Effector memory CD4-positive, alpha-beta T cell (primary cell): ENCODE measurements around the gene PEMT.

ENCODE experiments used
- DNase-seq, 3 donors: peaks; one replicate each; pipeline ENCODE4 v3.0.0-alpha.2; 2020
- H3K27ac ChIP-seq: 2 replicates; pipeline ENCODE4 v1.7.0; 2013; ENCODE audit warnings: mild to moderate bottlenecking, low read length, moderate library complexity; ENCODE audit not compliant: insufficient read depth, poor library complexity, severe bottlenecking
- H3K27me3 ChIP-seq: replicated peaks from 2 replicates; pipeline ENCODE4 v1.7.0; 2013; ENCODE audit warnings: mild to moderate bottlenecking, low read length; ENCODE audit not compliant: insufficient read depth, control insufficient read depth, poor library complexity, severe bottlenecking
- H3K36me3 ChIP-seq: 2 replicates; pipeline ENCODE4 v1.7.0; 2013; ENCODE audit warnings: mild to moderate bottlenecking, low read length, moderate library complexity; ENCODE audit not compliant: control insufficient read depth, insufficient read depth
- H3K4me1 ChIP-seq: 2 replicates; pipeline ENCODE4 v1.7.0; 2013; ENCODE audit warnings: low read length, mild to moderate bottlenecking; ENCODE audit not compliant: control insufficient read depth, insufficient read depth, poor library complexity, severe bottlenecking
- H3K4me3 ChIP-seq: 2 replicates; pipeline ENCODE4 v1.7.0; 2013; ENCODE audit warnings: low read length, low read depth, mild to moderate bottlenecking; ENCODE audit not compliant: insufficient read depth, poor library complexity, severe bottlenecking
- H3K9me3 ChIP-seq: 2 replicates; pipeline ENCODE4 v1.7.0; 2013; ENCODE audit warnings: mild to moderate bottlenecking, low read length, moderate library complexity; ENCODE audit not compliant: control insufficient read depth

PEMT gene

DNA sequence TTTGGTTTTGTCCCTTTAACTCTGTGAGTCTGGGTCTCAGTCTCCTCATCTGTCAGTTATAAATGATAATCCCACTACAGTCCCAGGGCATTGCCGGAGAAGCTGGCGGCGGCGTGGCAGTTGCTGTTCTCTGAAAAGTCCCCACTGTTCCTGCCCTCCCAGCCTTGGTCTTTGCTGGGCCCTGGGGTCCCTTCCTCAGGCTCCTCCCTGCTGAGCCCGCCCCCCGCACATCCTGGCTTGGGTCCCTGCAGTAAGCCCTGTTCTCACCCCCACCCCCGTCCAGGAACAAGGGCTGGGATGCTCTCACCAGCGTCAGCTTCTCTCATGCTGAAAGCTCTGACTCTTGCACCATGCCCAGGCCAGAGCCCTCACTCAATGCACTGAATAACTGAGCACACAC, 35.3 kb upstream of the PEMT start:
- Histone ChIP-seq H3K4me1 (no peaks in the 10 kb centered on the region), H3K9me3 (no peaks in the 10 kb centered on the region), H3K36me3 (no peaks in the 10 kb centered on the region), H3K4me3 (no peak overlapping the region), H3K27ac (no peak overlapping the region), H3K27me3 (no peaks in the 10 kb centered on the region)
- no peak for DNase-seq

DNA sequence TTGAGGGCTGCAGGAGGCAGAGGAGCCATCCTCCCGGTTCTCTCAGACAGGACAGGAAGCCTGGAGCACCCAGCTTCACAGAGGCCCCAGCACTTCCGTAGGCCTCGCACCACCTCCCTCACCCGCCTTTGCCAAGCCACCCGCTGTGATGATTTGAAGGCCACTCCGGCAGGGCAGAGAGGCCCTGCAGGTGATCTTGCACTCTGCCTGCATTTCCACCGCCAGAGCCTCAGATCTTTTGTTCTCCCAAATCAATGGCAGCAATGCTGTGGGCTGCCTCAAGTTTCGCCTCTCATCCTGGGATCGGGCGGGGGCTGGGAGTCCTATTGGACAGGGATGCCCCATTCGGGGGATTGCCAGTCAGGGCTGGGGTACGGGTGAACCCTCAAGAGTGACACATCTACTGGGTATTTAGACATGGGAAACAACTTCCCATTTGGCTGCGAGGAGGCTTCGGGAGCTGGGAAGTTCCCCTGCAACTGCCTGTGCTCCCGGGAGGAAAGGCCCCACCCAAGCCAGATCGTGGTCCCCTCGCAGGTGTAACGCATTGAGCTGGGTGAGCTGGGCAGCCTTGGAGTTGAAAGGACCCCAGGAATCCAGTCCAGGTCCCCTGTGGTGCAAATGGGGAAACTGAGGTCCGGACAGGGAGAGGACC, 34.8 kb upstream of the PEMT start:
- Histone ChIP-seq H3K27me3 (no peaks in the 10 kb centered on the region), H3K9me3 (no peaks in the 10 kb centered on the region), H3K36me3 (no peaks in the 10 kb centered on the region), H3K4me1 (no peaks in the 10 kb centered on the region), H3K27ac (no peak overlapping the region), H3K4me3 (no peak overlapping the region)
- no peak for DNase-seq

DNA sequence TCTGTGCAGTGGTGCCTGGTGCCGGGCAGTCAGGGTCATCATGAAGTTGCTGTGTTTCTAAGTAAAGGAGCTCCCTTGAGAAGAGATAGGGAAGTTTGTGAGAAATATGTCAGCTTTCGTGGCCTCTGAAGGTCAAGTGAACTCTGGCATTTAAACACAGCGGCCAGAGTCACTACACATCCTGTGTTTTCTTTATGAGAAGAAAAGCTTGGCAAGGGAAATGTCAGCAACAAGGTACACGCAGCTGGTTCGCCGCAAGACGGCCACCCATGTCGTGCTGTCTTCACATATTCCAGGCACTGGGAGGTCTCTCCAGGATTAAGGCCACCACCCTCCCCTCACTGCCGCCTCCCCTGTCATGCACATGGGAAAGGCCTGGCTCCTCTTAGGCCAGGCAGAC, 33.2 kb upstream of the PEMT start:
- Histone ChIP-seq H3K4me1 (no peaks in the 10 kb centered on the region), H3K9me3 (no peaks in the 10 kb centered on the region), H3K27me3 (no peaks in the 10 kb centered on the region), H3K36me3 (no peaks in the 10 kb centered on the region), H3K4me3 (no peak overlapping the region), H3K27ac (no peak overlapping the region)
- DNase-seq, result no peak

DNA sequence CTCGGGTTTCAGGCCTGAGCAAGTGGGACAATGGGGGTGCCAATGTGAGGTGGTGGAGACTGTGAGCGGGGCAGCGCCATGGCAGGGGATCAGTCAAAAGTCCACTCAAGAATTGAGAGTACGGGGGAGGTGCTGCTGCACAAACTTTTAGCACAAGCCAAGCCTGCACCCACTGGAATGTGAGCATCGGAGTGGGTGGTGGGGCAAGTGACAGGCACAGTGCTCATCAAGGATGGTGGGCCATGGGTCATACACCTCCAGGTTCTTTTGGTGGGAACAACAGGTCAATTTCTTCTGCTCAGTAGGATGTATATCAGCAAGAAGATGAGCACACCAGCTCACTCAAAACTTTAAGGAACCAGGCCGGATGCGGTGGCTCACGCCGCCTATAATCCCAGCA, 32.4 kb upstream of the PEMT start:
- Histone ChIP-seq H3K4me3 (no peak overlapping the region), H3K27ac (no peak overlapping the region), H3K4me1 (no peaks in the 10 kb centered on the region), H3K9me3 (no peaks in the 10 kb centered on the region), H3K27me3 (no peaks in the 10 kb centered on the region), H3K36me3 (no peaks in the 10 kb centered on the region)
- no peak for DNase-seq

DNA sequence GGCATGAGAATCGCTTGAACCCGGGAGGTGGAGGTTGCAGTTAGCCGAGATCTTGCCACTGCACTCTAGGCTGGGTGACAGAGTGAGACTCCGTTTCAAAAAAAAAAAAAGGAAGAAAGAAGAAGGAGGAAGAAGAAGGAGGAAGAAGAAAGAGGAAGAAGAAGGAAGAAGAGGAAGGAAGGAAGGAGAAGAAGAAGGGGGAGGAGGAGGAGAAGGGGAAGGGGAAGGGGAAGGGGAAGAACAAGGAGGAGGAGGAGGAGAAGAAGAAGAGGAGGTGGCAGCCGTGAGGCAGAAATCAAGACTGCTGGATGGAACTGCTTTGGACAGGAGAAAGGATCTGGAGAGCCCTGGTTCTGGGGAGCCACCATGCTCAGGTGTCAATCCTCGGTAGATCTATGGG, 29.7 kb upstream of the PEMT start:
- no peaks in the 10 kb centered on the region for H3K27me3 ChIP-seq
- H3K9me3 ChIP-seq, result no peaks in the 10 kb centered on the region
- no peak overlapping the region for H3K4me3 ChIP-seq
- H3K27ac ChIP-seq, result no peak overlapping the region
- H3K36me3 ChIP-seq, result no peaks in the 10 kb centered on the region
- H3K4me1 ChIP-seq, result no peaks in the 10 kb centered on the region
- no peak for DNase-seq

DNA sequence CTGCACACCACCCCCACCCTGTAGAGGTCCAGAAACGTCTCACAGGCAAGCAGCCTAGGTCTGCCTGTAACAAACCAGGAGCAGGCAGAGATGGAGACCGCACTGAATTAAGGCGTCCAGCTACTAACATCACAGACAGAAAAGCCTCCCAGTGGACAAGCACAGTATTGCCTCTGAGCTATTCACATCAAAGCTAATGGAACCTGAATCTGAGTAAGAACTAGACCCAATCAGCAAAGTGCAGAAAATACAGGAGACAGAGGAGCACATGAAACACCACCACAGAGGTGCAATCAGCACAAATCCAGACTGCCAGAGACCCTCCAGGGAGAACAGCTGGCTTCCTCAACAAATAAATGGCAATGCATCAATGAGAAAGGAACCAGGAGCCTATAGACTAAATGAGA, 22.2 kb upstream of the PEMT start:
- DNase-seq, result peak in 2 of 3 donors; percentile 8 to 9

DNA sequence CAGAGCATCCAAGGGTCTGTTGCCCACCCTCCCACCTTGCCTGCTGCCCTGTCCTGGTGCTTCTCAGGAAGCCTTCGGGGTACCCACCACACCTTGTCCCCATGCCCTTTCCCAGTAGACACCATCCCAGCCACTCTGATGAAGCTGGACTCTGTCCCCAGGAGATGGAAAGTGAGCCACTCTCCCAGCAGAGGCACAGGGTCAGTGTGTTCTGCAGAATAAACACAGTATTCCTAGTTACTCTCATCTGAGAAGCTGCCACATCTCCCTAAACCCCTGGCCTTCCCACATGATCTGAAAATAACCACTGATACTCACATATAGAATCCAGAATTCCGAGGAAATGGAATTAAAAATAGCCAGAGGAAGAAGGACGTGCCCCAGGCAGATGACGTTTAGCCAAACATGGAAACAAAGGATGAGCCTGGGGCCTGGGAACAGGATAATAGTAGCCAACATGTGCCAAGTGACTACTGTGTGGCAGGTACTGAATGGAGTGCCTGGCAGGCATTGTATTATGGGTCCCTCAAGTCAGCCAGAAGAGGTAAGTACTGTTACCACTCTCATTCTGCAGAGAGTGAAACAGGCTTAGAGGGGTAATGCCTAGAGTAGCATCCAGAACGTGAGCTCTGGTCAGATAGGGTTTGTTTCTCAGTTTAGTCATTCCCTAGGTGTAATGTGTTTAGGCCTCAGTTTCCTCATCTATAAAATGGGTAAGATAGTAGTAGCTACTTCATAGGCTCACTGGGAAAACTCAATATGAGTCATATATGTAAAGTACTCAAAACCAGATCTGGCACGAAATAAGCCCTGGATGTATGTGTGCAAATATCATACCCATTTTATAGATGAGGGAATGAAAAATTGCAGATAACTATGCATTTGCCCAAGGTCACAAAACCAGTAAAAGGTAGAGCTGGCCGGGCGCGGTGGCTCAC, 20.8 kb upstream of the PEMT start:
- Histone ChIP-seq H3K36me3 (no peaks in the 10 kb centered on the region), H3K4me3 (no peak overlapping the region), H3K27me3 (no peaks in the 10 kb centered on the region), H3K27ac (no peak overlapping the region), H3K9me3 (no peaks in the 10 kb centered on the region), H3K4me1 (no peaks in the 10 kb centered on the region)
- DNase-seq, result no peak

More for the DNA sequence above, 22.2 kb upstream of the PEMT start:
- H3K36me3 ChIP-seq, result no peaks in the 10 kb centered on the region
- no peak overlapping the region for H3K4me3 ChIP-seq
- H3K27me3 ChIP-seq, result no peaks in the 10 kb centered on the region
- no peaks in the 10 kb centered on the region for H3K9me3 ChIP-seq
- no peaks in the 10 kb centered on the region for H3K4me1 ChIP-seq
- H3K27ac ChIP-seq, result no peak overlapping the region

DNA sequence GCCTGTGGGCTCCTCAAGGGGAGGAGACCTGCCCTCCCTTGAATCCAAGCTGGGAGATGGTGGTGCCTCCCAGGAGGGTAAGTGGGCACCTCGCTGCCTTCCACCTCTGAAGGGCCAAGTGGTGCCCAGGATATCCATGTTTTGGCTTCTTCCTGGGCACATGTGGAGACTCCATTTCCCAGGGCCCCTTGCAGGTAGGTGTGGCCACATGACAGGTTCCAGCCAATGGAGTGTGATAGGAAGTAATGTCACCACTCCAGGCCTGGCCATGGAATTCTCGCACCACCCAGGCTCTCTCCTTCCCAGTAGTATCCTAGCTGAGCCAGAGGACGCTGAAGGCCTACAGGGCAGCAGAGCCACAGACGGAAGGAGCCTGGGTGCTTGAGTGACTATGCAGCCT, 17.6 kb upstream of the PEMT start:
- no peaks in the 10 kb centered on the region for H3K27me3 ChIP-seq
- H3K9me3 ChIP-seq, result no peaks in the 10 kb centered on the region
- H3K27ac ChIP-seq, result no peak overlapping the region
- no peaks in the 10 kb centered on the region for H3K36me3 ChIP-seq
- no peaks in the 10 kb centered on the region for H3K4me1 ChIP-seq
- DNase-seq, result no peak
- H3K4me3 ChIP-seq, result no peak overlapping the region

DNA sequence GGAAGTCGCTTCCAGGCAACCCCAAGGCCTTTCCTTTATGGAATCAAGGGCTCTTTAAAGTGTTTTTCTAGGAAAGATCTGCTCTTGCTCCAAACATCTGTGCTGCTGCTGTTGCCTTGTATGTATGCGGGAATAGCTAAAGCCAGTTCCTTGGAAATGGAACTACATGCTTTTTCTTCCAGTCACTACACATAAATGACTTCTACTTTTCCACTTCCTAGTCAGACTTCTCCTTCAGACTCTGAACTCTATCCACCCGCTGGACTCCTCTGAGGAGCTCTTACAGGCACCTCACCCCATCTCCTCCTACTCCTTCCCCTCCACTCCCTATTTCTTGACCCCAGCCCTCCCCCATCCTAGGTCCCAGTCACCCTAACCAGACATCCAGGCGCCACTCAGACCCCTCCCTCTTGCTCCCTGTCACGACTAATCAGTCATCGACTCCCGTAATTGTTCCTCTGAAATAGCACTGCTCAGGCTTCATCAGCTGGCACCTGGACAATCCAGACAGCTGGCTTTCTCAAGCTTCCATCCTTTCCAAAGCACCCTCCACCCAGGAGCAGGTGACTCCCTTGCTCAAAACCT, 15.0 kb upstream of the PEMT start:
- H3K4me1 ChIP-seq, result no peaks in the 10 kb centered on the region
- no peak overlapping the region for H3K27ac ChIP-seq
- no peak overlapping the region for H3K4me3 ChIP-seq
- H3K9me3 ChIP-seq, result no peaks in the 10 kb centered on the region
- no peaks in the 10 kb centered on the region for H3K27me3 ChIP-seq
- no peaks in the 10 kb centered on the region for H3K36me3 ChIP-seq
- no peak for DNase-seq

DNA sequence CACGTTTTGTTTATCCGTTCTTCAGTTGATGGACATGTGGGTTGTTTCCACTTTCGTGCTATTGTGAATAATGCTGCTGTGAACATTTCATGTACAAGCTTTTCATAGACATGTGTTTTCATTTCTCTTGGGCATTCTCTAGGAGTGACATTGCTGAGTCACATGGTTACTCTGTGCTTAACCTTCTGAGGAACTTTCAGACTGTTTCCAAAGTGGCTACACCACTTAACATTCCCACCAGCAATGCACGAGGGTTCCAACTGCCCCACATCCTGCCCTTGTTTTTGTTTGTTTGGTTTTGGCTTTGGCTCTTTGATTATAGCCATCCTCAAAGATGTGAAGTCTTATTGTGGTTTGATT, 14.2 kb upstream of the PEMT start:
- no peaks in the 10 kb centered on the region for H3K36me3 ChIP-seq
- DNase-seq, result no peak
- no peaks in the 10 kb centered on the region for H3K4me1 ChIP-seq
- H3K9me3 ChIP-seq, result no peaks in the 10 kb centered on the region
- H3K27ac ChIP-seq, result no peak overlapping the region
- H3K4me3 ChIP-seq, result no peak overlapping the region
- H3K27me3 ChIP-seq, result no peaks in the 10 kb centered on the region
